ENCODE measurements around the gene ARHGEF26.

GRCh38 chr3:154242766-154243165 is 121.6 kb downstream of the ARHGEF26 start:
- TF ChIP-seq EZH2 (IDR thresholded peaks at IDR 0.05; ENCODE audit: borderline replicate concordance, low read depth, low read length, severe bottlenecking) = no peak
- TF ChIP-seq, protein P1, sequence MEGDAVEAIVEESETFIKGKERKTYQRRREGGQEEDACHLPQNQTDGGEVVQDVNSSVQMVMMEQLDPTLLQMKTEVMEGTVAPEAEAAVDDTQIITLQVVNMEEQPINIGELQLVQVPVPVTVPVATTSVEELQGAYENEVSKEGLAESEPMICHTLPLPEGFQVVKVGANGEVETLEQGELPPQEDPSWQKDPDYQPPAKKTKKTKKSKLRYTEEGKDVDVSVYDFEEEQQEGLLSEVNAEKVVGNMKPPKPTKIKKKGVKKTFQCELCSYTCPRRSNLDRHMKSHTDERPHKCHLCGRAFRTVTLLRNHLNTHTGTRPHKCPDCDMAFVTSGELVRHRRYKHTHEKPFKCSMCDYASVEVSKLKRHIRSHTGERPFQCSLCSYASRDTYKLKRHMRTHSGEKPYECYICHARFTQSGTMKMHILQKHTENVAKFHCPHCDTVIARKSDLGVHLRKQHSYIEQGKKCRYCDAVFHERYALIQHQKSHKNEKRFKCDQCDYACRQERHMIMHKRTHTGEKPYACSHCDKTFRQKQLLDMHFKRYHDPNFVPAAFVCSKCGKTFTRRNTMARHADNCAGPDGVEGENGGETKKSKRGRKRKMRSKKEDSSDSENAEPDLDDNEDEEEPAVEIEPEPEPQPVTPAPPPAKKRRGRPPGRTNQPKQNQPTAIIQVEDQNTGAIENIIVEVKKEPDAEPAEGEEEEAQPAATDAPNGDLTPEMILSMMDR (IDR thresholded peaks at IDR 0.05; ENCODE audit: borderline replicate concordance, extremely low read depth, low read length, poor library complexity, severe bottlenecking) = no peak

Measured in DND-41 (cell line).